AG04449 (cell line): ENCODE results near the gene TAS1R1.

Experiments
- CTCF ChIA-PET: fragments of 350-600 bp; formaldehyde crosslinking; extraction: SDS; loops from one replicate; lab custom pipeline; 2021; ENCODE audit warnings: antibody characterized with exemption; lab: Yijun Ruan, JAX
- POLR2A ChIA-PET: fragments of 400-600, 350-600 bp; formaldehyde crosslinking; extraction: SDS; loops from one replicate; lab custom pipeline; 2020; ENCODE audit warnings: antibody characterized with exemption, inconsistent platforms; lab: Yijun Ruan, JAX
- DNase-seq: peaks from one replicate; pipeline ENCODE4 v3.0.0-alpha.2; 2010; ENCODE audit warnings: low read depth, low spot score
- H3K4me3 ChIP-seq: 2 replicates; pipeline ENCODE4 v1.5.1; 2011; ENCODE audit warnings: low read depth, mild to moderate bottlenecking, control low read depth, low read length
- TF ChIP-seq, protein P1 (sequence below): IDR thresholded peaks from one replicate; pipeline ENCODE4 v1.5.1; 2011; ENCODE audit warnings: mild to moderate bottlenecking, moderate library complexity, low read length, control low read depth, inconsistent platforms; ENCODE audit not compliant: insufficient read depth; ENCODE audit errors: missing control alignments

The TAS1R1 gene

DNA sequence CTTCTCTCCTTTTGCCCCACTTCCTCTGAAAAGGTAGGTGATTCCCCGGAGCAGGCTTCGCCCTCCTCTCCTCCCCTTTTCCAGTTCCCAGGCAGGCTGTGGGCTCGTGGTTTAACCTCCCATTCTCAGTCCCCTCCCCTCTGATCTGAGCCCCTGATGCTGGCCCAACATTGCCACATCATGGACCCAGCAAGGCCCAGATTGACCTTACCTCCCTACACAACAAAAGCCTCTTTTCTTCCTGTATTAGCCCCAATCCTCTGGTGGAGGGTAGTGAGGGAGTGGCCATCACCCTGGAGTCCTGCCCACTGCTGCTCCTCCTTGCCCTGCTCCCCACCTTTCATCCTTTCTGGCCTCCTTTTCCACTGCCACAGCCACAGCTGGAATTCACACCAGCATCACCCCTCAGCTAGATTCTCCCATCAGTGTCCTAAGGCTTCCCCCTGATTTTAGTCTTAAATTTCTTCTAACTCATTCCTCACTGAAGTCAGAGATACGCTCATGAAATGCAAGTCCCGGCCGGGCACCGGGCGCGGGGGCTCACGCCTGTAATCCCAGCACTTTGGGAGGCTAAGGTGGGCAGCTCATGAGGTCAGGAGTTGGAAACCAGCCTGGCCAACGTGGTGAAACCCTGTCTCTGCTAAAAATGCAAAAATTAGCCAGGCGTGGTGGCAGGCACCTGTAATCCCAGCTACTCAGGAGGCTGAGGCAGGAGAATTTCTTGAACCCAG lies 17.7 kb downstream of the TAS1R1 start:
- ChIA-PET POLR2A (interaction anchor here (1.2 kb wide), 1 partner anchor 18 kb away, joined by 3 read pairs; the partner anchor contains the start of gene TAS1R1), CTCF (interaction anchor here (1.2 to 2.4 kb wide), 2 partner anchors 18 to 84 kb away, joined by 3 to 10 read pairs; partner anchors contain the start of genes NOL9 and TAS1R1)
- TF ChIP-seq, protein P1, sequence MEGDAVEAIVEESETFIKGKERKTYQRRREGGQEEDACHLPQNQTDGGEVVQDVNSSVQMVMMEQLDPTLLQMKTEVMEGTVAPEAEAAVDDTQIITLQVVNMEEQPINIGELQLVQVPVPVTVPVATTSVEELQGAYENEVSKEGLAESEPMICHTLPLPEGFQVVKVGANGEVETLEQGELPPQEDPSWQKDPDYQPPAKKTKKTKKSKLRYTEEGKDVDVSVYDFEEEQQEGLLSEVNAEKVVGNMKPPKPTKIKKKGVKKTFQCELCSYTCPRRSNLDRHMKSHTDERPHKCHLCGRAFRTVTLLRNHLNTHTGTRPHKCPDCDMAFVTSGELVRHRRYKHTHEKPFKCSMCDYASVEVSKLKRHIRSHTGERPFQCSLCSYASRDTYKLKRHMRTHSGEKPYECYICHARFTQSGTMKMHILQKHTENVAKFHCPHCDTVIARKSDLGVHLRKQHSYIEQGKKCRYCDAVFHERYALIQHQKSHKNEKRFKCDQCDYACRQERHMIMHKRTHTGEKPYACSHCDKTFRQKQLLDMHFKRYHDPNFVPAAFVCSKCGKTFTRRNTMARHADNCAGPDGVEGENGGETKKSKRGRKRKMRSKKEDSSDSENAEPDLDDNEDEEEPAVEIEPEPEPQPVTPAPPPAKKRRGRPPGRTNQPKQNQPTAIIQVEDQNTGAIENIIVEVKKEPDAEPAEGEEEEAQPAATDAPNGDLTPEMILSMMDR: no peak
- DNase-seq: no peak
- no peak overlapping the region for H3K4me3 ChIP-seq

DNA sequence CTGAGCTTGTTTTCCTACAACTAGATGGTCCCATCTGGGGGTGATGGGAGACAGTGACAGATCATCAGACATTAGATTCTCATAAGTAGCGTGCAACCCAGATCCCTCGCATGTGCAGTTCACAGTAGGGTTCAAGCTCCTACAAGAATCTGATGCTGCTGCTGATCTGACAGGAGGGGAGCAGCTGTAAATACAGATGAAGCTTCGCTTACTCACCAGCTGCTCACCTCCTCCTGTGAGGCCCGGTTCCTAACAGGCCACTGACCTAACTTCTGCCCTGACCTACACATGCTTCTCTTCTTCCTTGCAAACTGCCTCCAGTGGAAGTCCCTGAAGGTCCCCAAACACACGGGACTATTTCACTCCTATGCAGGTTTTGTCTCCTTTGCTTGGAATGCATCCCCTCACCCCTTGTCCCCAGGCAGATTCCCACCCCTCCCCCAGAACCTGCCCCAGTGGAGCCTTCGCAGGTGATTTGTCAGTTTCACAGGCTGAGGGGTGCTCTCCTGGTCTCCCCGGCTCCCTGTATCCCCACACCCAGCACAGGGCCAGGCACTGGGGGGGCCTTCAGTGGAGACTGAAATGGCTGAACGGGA lies 19.0 kb downstream of the TAS1R1 start:
- no peak for DNase-seq
- H3K4me3 ChIP-seq: no peak overlapping the region
- ChIA-PET CTCF (interaction anchor here (2.4 kb wide), 1 partner anchor 20 kb away, joined by 10 read pairs; the partner anchor contains the start of genes NOL9 and TAS1R1), POLR2A (interaction anchor here (1.2 kb wide), 1 partner anchor 19 kb away, joined by 3 read pairs; the partner anchor contains the start of gene TAS1R1)
- TF ChIP-seq, protein P1: no peak

DNA sequence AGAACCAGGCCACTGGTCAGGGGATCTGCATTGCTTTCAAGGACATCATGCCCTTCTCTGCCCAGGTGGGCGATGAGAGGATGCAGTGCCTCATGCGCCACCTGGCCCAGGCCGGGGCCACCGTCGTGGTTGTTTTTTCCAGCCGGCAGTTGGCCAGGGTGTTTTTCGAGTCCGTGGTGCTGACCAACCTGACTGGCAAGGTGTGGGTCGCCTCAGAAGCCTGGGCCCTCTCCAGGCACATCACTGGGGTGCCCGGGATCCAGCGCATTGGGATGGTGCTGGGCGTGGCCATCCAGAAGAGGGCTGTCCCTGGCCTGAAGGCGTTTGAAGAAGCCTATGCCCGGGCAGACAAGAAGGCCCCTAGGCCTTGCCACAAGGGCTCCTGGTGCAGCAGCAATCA lies 19.7 kb downstream of the TAS1R1 start:
- DNase-seq: no peak
- CTCF ChIA-PET: interaction anchor here (9.5 kb wide), 1 partner anchor 21 kb away, joined by 68 read pairs; the partner anchor contains the start of genes NOL9 and TAS1R1
- POLR2A ChIA-PET: no interaction called here
- TF ChIP-seq, protein P1: no peak
- H3K4me3 ChIP-seq: no peak overlapping the region

DNA sequence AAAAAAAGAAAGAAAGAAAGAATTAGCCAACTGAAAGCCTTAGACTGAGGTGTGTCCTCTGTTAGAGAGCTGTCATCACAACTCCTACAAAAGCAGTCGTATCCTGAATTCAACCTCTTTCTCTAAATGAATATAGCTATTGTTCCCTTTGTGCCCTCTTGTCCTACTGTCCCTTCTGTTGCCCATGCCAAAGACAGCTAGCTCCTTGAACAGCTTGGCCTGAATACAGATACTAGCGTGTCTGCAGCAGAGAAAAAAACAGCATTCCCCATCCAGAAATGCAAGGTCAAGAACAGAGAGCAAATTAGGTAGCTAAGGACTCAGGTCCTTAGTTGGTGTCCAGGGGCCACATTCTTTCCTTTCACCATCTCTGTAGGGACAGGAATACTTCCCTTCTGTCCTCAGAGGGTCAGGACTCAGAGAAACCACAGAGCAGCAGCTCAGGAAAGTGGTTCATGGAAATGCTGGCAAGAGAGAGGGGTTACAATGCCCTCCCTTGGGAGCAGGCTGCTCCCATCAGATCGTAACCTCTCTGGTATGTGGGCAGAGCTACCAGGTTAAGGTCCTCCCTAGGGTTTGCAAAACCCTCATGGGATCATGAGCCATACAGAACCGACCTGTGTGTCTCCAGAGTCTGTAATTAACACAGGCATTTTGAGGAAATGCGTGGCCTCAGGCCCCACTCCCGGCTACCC lies 22.9 kb downstream of the TAS1R1 start:
- no peak overlapping the region for H3K4me3 ChIP-seq
- ChIA-PET CTCF (interaction anchor here (1.1 to 9.5 kb wide), 3 partner anchors 18 to 90 kb away, joined by 3 to 68 read pairs (median 40); partner anchors contain the start of genes NOL9, PLEKHG5 and TAS1R1), POLR2A (interaction anchor here (0.5 kb wide), 1 partner anchor 24 kb away, joined by 3 read pairs; the partner anchor contains the start of gene NOL9)
- TF ChIP-seq, protein P1: no peak
- no peak for DNase-seq

DNA sequence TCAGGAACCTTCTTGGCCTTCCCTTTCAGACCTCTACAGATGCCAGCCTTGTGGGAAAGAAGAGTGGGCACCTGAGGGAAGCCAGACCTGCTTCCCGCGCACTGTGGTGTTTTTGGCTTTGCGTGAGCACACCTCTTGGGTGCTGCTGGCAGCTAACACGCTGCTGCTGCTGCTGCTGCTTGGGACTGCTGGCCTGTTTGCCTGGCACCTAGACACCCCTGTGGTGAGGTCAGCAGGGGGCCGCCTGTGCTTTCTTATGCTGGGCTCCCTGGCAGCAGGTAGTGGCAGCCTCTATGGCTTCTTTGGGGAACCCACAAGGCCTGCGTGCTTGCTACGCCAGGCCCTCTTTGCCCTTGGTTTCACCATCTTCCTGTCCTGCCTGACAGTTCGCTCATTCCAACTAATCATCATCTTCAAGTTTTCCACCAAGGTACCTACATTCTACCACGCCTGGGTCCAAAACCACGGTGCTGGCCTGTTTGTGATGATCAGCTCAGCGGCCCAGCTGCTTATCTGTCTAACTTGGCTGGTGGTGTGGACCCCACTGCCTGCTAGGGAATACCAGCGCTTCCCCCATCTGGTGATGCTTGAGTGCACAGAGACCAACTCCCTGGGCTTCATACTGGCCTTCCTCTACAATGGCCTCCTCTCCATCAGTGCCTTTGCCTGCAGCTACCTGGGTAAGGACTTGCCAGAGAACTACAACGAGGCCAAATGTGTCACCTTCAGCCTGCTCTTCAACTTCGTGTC lies 23.7 kb downstream of the TAS1R1 start:
- TF ChIP-seq, protein P1: no peak
- H3K4me3 ChIP-seq: no peak overlapping the region; the same call in 1 of the 2 replicates
- ChIA-PET CTCF (interaction anchor here (6.9 to 9.5 kb wide), 2 partner anchors 25 to 90 kb away, joined by 40 to 68 read pairs; partner anchors contain the start of genes NOL9, PLEKHG5 and TAS1R1), POLR2A (no interaction called here)
- DNase-seq: no peak
